Measurements from ENCODE around the gene EVC.
"Not testable (repeated sequence)": the region's sequence is repeated elsewhere in the genome, so short reads cannot be mapped to it uniquely, and the experiment has no call there.

The EVC gene

GRCh38 chr4:5854929-5855328, 143.9 kb downstream of the EVC start:
- Histone ChIP-seq H3K9me3 (replicated peaks in 1 of 11) (peaks cover 0 to 27% (median 0%) of the 10 kb centered on the region in 11 experiments; a peak in 6 of 22 replicates), H3K4me1 (peaks cover 0 to 5% (median 0%) of the 10 kb centered on the region in 10 experiments; a peak in 1 of 20 replicates), H3K27ac (no peak overlapping the region), H3K9ac (no peak overlapping the region), H3K4me3 (no peak overlapping the region), H3K4me2 (no peak overlapping the region), H3K36me3 (peaks cover 30 to 100% (median 98%) of the 10 kb centered on the region in 11 experiments), H4K20me1 (peaks cover 0 to 54% (median 28%) of the 10 kb centered on the region in 11 experiments; a peak in 12 of 22 replicates), H3K27me3 (no peaks in the 10 kb centered on the region)
- no peak for TF ChIP-seq Cebpa-rat (IDR thresholded peaks at IDR 0.05)

DNA sequence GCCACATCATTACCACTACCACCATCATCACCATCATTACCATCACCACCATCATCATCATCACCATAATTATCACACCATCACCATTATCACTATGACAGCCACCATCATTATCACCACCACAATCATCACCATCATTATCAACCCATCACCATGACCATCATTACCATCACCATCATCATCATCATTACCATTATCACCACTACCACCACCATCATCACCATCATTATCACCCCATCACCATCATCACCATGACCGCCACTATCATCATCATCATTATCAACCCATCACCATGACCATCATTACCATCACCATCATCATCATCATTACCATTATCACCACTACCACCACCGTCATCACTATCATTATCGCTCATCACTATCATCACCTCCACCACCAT, 145.4 kb downstream of the EVC start:
- not testable (repeated sequence) for H3K4me2 ChIP-seq, H3K9ac ChIP-seq, H3K27ac ChIP-seq, H3K27me3 ChIP-seq, H3K4me1 ChIP-seq, H3K4me3 ChIP-seq
- peaks cover 0 to 59% (median 28%) of the 10 kb centered on the region in 11 experiments; a peak in 12 of 22 replicates for H4K20me1 ChIP-seq
- peaks cover 26 to 100% (median 98%) of the 10 kb centered on the region in 11 experiments for H3K36me3 ChIP-seq
- H3K9me3 ChIP-seq (replicated peaks in 1 of 11): peaks cover 0 to 31% (median 0%) of the 10 kb centered on the region in 11 experiments; a peak in 6 of 22 replicates

DNA sequence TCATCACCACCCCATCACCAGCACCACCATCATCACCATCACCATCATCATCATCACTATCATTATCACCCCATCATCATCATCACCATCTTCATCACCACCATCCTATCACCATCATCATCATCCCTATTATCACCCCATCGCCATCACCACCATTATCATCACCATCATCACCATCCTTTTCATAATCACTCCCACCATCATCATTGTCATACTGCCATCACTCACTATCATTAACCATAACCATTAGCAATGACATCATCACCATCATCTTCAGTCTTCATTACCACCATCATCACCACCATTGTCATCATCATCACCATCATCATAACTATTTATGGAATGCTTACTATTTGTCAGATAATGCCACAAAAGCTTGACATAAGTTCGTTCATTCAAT, 146.2 kb downstream of the EVC start:
- Histone ChIP-seq H3K36me3 (peaks cover 26 to 100% (median 98%) of the 10 kb centered on the region in 11 experiments), H3K4me1 (peaks cover 0 to 10% (median 3%) of the 10 kb centered on the region in 10 experiments; a peak in 5 of 20 replicates)

GRCh38 chr4:5858020-5858769, 147.2 kb downstream of the EVC start:
- Histone ChIP-seq H3K9me3 (replicated peaks in 1 of 11) (peaks cover 0 to 31% (median 0%) of the 10 kb centered on the region in 11 experiments; a peak in 6 of 22 replicates), H3K27me3 (no peaks in the 10 kb centered on the region), H4K20me1 (peaks cover 0 to 66% (median 27%) of the 10 kb centered on the region in 11 experiments; a peak in 12 of 22 replicates), H3K27ac (no peak overlapping the region), H3K4me2 (no peak overlapping the region), H3K36me3 (peaks cover 26 to 100% (median 97%) of the 10 kb centered on the region in 11 experiments), H3K4me3 (no peak overlapping the region), H3K9ac (no peak overlapping the region), H3K4me1 (peaks cover 8 to 20% (median 12%) of the 10 kb centered on the region in 10 experiments)
- TF ChIP-seq Cebpa-rat (IDR thresholded peaks at IDR 0.05): peak in 7 of 11 experiments; percentile 15 to 88 (median 47); a peak in 9 of 22 replicates

More for the DNA sequence above, 146.2 kb downstream of the EVC start:
- Histone ChIP-seq H3K4me3 (no peak overlapping the region), H3K9ac (no peak overlapping the region), H3K9me3 (replicated peaks in 1 of 11) (peaks cover 0 to 31% (median 0%) of the 10 kb centered on the region in 11 experiments; a peak in 6 of 22 replicates), H3K27me3 (no peaks in the 10 kb centered on the region), H3K4me2 (no peak overlapping the region), H3K27ac (no peak overlapping the region), H4K20me1 (peaks cover 0 to 66% (median 32%) of the 10 kb centered on the region in 11 experiments; a peak in 12 of 22 replicates)
- TF ChIP-seq Cebpa-rat (IDR thresholded peaks at IDR 0.05): no peak

- no peak for TF ChIP-seq Cebpa-rat (IDR thresholded peaks at IDR 0.05)
- peak overlapping the region in 2 of 11 experiments; percentile 9 to 16; a peak in 1 of 22 replicates for H3K9ac ChIP-seq
- H3K4me2 ChIP-seq: peak overlapping the region; percentile 54 to 85 (median 76)
- peaks cover 44 to 72% (median 65%) of the 10 kb centered on the region in 10 experiments for H3K4me1 ChIP-seq
- H3K36me3 ChIP-seq: peaks cover 12 to 72% (median 54%) of the 10 kb centered on the region in 11 experiments
- H3K4me3 ChIP-seq: no peak overlapping the region
- peaks cover 0 to 75% (median 19%) of the 10 kb centered on the region in 11 experiments; a peak in 16 of 22 replicates for H4K20me1 ChIP-seq
- H3K9me3 ChIP-seq (replicated peaks in 1 of 11): peaks cover 0 to 18% (median 0%) of the 10 kb centered on the region in 11 experiments; a peak in 5 of 22 replicates
- H3K27me3 ChIP-seq: no peaks in the 10 kb centered on the region
- peak overlapping the region in 6 of 11 experiments; percentile 35 to 62 (median 48); a peak in 11 of 22 replicates for H3K27ac ChIP-seq
Observed at GRCh38 chr4:5863461-5864113, 152.6 kb downstream of the EVC start.
